ENCODE measurements around the gene CD83.

CD83 gene

DNA sequence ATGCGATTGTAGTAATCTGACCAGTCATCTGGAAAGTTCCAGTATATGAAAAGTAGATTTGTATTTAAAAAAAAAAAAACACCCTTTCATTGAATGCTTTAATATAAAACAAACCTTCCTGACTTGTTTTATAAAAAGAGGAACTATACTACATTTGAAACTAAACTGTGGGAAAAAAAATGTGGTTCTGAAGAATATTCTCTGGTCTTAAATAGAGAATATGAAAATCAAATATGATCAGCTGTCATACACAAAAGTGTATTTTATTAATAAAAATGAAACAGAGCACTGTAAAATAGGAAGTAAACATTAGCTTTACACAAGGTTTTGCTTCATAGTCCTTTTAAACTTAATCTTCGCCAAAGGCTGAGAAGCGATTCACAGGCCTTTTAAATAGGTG lies 25.3 kb upstream of the CD83 start:
- TF ChIP-seq ZFX (IDR thresholded peaks at IDR 0.05; ENCODE audit: borderline replicate concordance): no peak
- TF ChIP-seq, protein P1, sequence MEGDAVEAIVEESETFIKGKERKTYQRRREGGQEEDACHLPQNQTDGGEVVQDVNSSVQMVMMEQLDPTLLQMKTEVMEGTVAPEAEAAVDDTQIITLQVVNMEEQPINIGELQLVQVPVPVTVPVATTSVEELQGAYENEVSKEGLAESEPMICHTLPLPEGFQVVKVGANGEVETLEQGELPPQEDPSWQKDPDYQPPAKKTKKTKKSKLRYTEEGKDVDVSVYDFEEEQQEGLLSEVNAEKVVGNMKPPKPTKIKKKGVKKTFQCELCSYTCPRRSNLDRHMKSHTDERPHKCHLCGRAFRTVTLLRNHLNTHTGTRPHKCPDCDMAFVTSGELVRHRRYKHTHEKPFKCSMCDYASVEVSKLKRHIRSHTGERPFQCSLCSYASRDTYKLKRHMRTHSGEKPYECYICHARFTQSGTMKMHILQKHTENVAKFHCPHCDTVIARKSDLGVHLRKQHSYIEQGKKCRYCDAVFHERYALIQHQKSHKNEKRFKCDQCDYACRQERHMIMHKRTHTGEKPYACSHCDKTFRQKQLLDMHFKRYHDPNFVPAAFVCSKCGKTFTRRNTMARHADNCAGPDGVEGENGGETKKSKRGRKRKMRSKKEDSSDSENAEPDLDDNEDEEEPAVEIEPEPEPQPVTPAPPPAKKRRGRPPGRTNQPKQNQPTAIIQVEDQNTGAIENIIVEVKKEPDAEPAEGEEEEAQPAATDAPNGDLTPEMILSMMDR (IDR thresholded peaks at IDR 0.05): no peak
- no peak overlapping the region for H3K27ac ChIP-seq

DNA sequence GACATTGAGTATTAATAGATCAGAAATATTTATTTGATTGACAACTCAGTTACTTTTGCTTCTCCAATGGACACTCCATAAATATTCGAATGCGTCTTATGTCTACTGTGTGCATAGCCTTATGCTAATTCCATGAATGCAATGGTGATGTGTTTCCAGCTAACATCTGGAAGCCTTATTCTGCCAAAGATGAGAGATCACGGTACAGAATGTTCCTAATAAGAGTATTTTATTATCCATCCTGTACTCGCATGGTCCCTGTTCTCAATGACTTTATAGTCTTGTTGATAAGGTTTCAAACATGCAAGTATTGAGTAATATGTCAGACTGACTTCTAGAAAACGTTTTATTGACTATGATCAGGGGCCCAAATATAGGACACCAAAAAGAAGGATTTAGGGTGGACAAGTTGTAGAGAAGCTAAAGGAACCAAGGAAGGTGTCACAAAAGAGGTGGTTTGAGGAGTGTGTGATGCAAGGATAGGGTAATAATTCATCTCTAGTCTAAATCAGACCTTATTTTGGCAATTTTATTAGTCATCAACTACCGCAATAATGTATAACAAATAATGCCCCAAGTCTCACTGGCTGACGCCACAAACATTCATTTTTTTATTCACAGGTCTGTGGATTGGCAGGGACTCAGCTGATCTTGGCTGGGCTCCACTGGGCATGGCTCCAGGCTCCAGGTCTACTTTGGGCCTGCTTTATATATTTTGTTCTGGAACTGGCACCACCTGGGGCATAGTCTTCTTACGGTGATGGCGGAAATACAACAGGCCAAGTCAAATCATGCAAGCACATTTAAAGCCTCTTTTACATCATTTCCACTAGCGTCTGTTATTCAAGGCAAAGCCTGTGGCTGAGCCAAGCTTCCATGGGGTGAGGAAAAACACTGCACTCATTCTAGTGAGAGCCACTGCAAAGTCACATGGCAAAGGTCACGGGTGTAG lies 24.5 kb upstream of the CD83 start:
- TF ChIP-seq, protein P1 (IDR thresholded peaks at IDR 0.05): no peak
- H3K27ac ChIP-seq: no peak overlapping the region

DNA sequence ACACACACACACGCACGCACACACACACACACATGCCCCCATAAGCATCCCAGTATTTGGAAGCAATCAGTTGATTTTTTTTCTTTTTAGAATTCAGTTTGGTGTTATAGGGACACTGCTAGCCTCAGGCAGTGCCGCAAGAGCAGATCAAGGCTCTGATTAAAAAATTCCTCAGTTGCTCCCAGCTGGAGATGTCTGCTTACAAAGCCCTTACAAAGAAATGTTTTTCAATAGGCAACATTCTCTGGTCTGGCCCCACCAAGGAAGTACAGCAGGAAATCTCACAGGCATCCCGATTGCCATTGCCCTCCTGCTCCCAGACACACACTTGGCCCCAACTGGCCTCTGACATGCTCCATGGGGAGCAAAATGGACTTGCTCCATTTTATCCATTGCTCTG lies 22.9 kb upstream of the CD83 start:
- TF ChIP-seq, protein P1 (IDR thresholded peaks at IDR 0.05): no peak
- TF ChIP-seq ZFX (IDR thresholded peaks at IDR 0.05; ENCODE audit: borderline replicate concordance): no peak
- H3K27ac ChIP-seq: no peak overlapping the region

DNA sequence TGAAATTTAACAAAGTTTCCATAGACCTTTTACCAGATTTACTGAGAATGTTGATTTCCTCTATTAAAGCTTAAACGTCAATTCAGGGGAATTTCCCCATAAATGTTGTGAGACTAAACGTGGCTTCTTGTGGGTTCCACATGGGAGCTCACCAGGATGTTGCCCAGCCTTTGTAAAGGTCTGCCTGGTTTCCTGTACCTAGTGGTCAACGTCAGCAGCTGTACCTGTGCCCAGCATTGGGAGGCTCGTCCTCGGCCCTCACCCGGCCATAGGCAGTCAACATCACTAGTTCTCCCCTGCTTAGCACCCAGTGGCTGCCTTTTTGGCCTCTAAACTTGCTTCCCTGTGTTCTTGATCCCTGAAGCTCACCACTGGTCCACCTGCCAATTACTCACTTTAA lies 22.1 kb upstream of the CD83 start:
- TF ChIP-seq ZFX (IDR thresholded peaks at IDR 0.05; ENCODE audit: borderline replicate concordance): no peak
- TF ChIP-seq, protein P1 (IDR thresholded peaks at IDR 0.05): no peak

DNA sequence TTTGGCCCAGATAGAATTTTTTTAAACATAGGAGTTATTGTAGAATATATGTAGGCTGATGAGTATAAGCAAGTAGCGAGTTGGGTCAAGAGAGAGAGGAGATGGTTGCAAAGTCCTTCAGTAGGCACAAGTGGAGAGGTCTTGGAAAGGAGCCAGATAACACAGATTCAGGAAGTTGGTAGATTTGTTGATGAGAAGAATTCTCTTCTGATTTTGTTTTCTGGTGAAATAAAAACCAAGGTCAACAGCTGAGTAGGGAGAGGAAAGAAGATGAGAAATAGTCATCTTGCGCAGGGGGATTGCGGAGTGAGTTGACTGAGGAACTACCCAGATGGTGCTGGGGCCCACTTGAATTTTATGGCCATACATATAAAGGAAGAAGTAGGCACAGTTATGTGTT lies 17.4 kb upstream of the CD83 start:
- no peak overlapping the region for H3K27ac ChIP-seq
- TF ChIP-seq, protein P1 (IDR thresholded peaks at IDR 0.05): no peak
- no peak for TF ChIP-seq ZFX (IDR thresholded peaks at IDR 0.05; ENCODE audit: borderline replicate concordance)

More for the DNA sequence above, 22.1 kb upstream of the CD83 start:
- H3K27ac ChIP-seq: no peak overlapping the region

DNA sequence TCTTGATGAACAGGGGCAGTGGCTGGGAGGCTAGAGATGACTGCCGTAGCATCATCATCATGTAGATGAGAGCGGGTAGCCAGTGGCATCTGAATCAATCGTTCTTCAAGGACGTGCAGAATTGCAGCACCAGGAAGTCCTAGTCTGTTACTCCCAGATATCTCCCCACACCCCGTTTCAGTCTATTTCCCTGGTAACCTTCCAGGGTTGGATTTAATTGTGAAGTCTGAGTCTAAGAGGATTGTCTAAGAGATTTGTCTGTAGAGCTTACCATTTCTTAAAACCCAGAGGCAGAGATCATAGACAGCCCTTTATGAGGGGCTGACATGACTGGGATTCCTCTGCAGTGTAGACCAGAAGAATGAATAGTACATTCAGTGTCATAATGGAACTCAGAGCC lies 16.6 kb upstream of the CD83 start:
- no peak overlapping the region for H3K27ac ChIP-seq
- TF ChIP-seq, protein P1 (IDR thresholded peaks at IDR 0.05): no peak
- no peak for TF ChIP-seq ZFX (IDR thresholded peaks at IDR 0.05; ENCODE audit: borderline replicate concordance)

DNA sequence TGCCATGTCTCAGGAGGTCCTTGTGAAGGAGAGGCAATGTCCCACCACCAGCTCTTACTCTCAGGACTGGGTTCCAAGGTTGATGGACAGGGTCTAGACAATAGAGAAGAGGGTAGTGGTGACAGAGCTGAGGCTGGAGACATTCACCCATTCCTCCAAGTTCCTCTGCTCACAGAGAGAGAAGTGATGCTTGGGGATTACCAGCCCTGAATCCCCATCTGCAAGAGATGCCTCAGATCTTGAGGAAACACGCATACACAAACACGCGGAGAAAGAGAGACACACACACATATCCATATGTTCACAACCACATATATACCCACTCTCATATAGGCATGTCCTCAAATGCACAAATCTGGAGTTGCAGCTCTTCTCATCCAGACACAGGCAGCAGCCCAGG lies 15.2 kb upstream of the CD83 start:
- H3K27ac ChIP-seq: no peak overlapping the region
- TF ChIP-seq, protein P1 (IDR thresholded peaks at IDR 0.05): no peak
- no peak for TF ChIP-seq ZFX (IDR thresholded peaks at IDR 0.05; ENCODE audit: borderline replicate concordance)

All from 22Rv1 (cell line).